GM18951 (cell line): Measurements from ENCODE around the gene CFC1B.
"Not testable (repeated sequence)": the region's sequence is repeated elsewhere in the genome, so short reads cannot be mapped to it uniquely, and the experiment has no call there.

Experiments
- in situ Hi-C: fragments of 300-500 bp; cut with MboI; formaldehyde crosslinking; loops from one replicate; pipeline ENCODE4 v1.12.0; 2022; ENCODE audit warnings: low sequenced_read_pairs, mixed read lengths, inconsistent platforms; ENCODE audit not compliant: unreplicated experiment

The CFC1B gene

GRCh38 chr2:130554178-130554577 lies 33.2 kb downstream of the CFC1B start:
- in situ Hi-C loops, result not testable (repeated sequence)

DNA sequence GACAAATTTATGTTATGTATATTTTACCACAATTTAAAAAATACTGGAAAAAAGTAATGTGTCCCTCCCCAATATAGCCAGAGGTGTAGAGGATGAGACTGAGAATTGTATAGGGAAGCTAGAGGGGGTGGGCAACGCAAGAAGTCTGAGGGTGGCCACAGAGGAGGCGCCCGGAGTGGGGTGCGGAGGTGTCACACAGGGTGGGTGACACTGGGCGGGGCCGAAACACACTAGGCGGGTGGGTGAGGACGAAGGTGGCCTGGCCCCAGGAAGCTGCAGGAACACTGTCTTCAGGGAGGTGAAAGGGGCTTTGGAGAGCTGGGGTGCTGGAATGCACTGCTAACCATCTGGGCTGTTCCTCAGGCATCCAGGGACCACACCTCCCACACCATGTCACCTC lies 35.4 kb downstream of the CFC1B start:
- in situ Hi-C loops, result not testable (repeated sequence)

DNA sequence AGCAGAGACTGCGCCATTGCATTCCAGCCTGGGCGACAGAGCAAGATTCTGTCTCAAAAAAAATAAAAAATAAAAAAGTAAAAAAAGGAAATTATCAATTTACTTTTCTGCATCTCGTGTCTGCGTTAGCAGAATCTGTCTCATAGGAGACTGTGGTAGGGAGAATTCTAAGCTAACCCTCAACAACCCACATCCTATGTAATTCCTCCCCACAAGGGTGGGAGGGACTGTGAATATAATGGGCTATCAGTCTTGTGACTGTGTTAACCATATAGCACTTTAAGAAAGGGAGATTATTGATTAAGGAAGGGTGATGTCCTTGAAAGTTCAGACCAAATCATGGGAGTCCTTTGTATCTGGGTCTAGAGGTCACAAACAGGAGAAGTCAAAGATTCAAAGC lies 45.1 kb downstream of the CFC1B start:
- in situ Hi-C loops, result not testable (repeated sequence)

DNA sequence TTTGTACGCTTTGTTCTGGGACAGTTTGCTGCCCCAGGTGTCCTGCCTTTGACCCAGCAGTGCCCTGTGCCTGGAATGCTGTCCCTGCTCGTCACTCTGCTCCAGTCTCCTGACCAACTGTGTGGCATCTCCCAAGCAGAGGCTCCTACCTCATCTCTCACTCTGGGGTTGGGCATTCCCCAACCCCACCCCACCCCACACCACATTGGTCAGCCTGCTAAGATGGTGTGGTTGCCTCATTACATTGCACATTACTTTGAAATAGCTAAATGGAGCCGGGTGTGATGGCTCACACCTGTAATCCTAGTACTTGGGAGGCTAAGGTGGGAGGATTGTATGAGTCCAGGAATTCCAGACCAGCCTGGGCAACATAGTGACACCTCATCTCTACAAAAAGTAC lies 50.9 kb downstream of the CFC1B start:
- in situ Hi-C loops, result not testable (repeated sequence)

- in situ Hi-C loops, result not testable (repeated sequence)
Measured at GRCh38 chr2:130574230-130574629, 53.2 kb downstream of the CFC1B start.

GRCh38 chr2:130576209-130576784 lies 55.3 kb downstream of the CFC1B start:
- in situ Hi-C loops, result not testable (repeated sequence)

- in situ Hi-C loops, result not testable (repeated sequence)
Measured at GRCh38 chr2:130577559-130577958, 56.5 kb downstream of the CFC1B start.
